ENCODE data around the gene GABPB2.

The GABPB2 gene

GRCh38 chr1:151166505-151166956, 96.0 kb downstream of the GABPB2 start:
- DNase-seq, result no peak

- no peak for DNase-seq
Measured at GRCh38 chr1:151167116-151167515, 96.6 kb downstream of the GABPB2 start.

DNA sequence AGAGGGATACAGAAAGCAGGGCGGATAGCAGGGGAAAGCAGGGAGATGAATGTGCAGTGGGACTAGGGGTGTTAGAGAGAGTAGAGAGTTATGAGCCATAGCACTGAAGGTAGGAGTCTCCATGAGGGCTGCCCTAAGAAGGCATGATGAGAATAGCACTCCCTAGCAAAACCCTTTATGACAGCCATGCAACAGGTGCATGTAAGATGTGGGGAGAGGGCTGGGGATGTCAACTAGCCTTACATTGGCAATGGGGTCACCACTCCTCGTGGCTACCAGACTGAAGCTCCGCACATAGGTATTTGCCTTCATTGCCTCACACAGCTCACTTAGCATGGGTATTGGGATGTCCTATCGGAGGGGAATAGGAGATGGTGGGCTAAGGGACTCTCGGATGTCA, 100.6 kb downstream of the GABPB2 start:
- no peak for DNase-seq
